Measurements from ENCODE around the gene NSUN2.
A peak's percentile ranks its signal among the peaks of the same experiment; 100 is the strongest.

The NSUN2 gene

DNA sequence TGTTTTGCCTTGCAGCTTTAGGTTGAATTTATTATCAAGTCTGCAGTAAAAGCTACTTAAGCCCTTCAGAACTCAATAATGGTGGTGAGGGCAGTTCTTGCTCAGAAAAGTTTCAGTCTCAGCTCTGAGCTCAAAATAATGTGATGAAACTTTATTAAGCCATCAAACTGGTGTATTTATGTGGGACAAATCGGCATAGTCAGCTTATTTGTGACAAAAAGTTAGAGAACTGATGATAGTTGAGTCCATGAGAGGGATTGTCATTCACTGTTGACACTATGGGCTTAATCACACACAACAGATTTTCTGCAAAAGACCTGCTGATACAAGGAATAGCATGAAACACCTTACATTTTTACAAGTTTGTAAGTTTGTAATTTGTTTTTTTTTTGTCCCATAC, 9.8 kb upstream of the NSUN2 start:
- no peak for DNase-seq

DNA sequence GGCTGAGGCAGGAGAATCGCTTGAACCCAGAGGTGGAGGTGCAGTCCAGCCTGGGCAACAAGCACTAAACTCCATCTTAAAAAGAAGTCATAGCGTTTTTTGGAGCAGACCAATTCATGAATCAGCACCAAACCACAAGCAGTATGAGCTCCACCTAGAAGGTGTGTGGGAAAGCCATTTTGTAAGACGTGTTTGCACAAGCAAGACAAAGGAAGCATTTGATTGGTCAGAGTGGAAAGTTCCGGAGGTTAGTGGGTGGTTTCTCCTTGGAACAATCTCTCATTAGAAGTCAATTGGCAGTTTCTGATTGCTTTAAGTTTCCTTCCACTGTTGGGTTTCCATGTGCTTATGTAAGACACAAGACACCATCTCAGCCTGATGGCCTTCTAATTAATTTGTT, 5.4 kb upstream of the NSUN2 start:
- no peak for DNase-seq

DNA sequence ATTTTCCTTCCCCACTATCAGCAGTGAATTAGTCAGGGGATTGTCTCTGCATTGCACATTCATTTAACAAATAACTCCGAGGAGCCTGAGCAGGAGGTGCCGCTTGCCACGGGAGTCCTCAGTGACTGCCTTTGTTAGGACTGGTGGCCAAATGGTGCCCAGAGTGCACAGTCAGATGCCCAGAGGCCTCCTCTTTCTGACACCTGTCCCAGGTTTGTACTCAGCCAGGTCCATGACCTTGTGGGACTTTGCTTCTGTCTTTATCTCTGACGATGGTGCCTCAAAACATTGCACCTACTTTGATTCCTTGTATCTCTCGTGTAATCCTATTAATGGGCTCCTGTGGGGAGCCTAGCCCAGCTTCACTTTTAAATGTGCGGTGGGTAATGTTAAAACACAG, 4.7 kb upstream of the NSUN2 start:
- DNase-seq = no peak

DNA sequence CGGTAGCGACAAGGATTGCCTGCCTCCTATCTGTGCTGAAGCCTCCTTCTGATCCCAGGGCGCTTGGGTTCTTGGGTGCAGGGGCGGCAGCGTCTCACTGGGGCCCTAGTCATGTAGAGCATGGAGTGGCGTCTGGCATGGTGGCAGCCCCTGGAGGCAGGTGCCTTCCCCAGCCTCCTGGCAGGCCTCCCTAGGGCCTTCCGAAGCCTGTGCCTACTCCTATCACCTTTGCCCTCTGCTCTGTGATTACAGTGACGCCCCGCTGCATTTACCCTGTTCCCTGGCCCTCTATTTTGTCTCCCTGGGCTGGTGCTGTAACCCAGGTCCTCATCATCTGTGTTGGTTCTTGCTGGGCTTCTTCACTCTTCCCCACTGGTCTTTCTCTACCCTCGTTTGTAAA, 4.2 kb upstream of the NSUN2 start:
- DNase-seq = no peak

DNA sequence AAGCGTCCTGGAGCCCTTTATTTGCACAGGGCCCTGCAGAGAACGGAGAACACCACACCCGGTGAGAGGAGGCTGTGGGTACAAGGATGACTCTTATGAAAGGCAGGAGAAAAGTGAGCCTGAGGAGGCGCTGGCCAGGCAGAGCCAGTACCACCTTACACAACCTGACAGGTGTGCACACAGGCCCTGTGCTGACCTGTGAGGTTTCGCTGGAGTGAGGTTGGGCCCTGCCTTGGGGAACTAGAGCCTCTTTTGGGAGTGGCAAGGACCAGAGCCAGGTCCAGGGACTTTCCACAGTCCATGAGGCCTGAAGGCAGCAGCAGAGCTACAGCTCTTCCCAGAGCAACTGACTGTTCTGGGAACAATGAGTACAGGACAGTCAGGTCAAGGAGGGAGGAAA, 3.4 kb upstream of the NSUN2 start:
- no peak for DNase-seq

DNA sequence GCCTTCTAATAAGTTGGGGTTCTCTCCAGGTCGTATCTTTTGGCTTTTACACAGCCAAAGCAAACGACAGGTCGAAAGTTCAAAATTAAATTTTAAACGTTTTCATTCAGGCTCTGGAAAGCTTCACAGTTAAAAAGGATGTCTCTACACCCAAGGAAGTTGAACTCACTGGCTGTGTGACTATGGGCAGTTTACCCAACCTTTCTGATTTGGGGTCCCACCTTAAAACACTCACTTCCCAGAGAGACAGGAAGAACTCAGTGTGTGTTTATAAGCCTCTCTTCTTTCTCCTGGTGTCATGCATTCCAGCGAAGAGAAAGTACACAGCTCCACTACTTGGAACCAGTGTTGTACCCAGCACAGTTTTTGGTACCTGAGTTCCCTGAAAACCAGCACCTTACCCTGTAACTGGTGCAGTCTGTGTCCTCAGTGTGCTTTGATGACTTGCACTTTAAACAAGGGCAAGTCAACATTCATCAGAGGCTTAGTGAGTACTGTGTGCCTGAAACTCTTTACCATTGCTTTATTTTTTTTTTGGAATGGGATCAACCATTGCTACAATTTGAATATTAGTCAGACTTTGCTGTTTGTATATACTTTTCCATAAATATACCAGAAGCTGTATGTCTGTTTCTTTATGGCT, 2.1 kb upstream of the NSUN2 start:
- DNase-seq = no peak

DNA sequence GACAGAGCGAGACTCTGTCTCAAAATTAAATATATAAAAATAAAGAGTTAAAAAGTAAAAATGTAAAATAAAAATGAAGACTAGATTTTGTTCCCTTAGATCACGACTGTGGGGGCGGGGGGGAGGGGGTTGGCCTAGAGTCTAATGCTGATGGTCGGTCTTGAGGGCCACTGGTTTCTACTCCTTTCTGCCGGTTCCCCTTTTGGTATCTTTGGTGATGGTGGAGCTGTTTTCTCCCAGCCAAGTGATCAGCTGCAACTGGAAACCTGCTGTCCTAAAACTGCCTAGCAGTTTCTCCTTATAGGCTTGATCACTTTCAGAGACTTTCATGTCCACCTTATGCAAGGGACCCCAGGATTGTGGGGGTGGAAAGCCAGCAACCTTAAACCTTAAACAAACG, 1.5 kb upstream of the NSUN2 start:
- DNase-seq = peak; percentile 22

DNA sequence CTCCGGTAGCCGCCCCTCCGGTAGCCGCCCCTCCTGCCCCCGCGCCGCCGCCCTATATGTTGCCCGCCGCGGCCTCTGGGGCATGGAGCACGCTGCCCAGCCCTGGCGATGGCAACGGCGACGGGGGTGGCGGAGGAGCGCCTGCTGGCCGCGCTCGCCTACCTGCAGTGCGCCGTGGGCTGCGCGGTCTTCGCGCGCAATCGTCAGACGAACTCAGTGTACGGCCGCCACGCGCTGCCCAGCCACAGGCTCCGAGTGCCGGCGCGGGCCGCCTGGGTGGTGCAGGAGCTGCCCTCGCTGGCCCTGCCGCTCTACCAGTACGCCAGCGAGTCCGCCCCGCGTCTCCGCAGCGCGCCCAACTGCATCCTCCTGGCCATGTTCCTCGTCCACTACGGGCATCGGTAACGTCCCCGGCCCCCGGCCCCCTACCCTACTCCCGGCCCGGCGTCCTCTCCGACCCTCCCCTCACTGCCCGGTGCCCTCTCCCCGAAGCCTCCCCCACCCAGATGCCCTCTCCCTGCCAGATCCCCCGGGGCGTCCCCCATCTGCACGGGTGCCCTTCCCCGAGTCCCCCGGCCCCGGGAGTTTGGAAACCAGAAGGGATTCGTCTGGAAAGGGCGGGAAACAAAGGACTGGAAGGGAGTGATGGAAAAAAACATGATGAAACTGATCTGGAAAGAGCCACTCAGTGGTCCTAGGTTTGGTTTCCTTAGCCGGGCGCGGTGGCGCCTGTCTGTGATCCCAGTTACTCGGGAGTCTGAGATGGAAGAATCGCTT, 813 bp upstream of the NSUN2 start:
- DNase-seq = peak; percentile 92

DNA sequence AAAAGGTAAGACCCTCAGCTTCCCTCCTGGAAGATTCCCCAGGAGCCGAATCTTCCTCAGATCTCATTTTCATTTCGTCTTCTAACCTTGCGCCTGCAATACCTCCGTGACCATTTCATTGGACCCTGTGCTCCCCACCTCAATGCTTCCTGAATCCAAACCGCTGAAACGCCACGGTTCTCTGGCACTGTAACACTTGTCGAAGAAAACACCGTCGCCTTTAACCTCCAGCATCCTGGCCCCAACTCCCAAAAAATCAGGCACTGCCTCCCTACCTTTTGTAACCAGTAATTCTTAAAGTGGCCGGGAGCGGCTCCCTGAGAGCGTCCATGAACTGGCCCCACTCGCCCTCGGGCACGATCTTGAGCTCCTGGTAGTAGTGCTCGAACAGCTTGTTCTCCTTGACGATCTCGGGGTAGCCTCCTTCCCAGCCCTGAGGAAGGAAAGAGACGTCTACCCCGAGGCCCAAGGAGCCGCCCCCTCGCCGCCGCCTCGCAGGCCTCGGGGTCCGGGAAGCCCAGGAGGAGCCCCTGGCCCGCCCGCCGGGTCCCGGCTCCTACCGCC, 438 bp downstream of the NSUN2 start:
- peak; percentile 66 for DNase-seq

DNA sequence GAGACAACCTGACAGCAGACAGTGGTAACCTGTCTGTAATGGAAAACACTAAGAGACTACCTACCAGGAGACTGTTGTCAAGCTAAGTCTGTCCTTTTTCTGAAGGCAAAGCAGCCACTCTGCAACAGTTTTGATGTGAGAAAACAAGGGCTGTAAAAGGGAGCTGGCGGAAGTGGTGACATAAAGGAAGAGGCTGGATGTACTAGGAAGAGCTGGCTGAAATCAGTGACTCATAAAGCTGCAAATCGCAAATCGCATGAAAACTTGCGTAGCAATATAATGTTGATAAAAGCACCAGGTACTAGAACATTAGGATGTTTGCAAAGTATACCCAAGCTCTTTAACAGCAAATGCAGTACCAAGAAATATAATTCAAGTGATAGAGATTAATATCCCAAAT, 1.4 kb downstream of the NSUN2 start:
- DNase-seq = no peak

DNA sequence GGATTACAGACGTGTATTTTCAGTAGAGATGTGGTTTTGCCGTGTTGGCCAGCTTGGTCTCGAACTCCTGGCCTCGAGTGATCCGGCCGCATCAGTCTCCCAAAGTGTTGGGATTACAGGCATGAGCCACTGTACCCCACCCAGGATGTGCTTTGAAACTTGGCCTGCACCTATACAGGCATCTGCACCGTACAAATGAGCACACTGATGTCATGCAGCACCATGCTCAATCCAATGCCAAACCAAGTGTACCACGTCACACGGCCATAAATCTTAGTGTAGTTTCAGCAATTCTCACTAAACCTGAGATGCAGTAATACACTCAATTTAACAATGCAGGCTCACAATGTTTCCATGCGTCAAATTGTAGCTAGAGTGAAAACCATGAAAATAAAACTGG, 6.3 kb downstream of the NSUN2 start:
- DNase-seq = no peak

DNA sequence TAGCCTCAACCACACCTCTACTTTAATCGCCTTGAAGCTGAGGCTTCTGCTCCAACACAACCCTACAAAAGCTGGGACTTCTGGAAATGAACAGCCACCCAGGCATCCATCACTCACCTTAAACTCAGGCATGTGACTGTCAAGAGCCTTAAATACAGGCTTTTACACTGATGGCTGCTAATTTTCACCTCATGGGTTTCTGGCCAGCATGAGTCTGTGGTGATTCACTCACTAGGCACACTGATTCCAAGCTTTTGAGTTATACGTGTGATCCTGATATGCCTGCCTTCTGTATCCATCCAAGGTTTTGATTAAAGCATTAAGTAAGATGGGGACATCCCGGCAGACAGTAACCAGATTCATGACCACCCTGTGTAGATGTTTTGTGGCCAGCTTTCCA, 8.9 kb downstream of the NSUN2 start:
- DNase-seq = no peak

DNA sequence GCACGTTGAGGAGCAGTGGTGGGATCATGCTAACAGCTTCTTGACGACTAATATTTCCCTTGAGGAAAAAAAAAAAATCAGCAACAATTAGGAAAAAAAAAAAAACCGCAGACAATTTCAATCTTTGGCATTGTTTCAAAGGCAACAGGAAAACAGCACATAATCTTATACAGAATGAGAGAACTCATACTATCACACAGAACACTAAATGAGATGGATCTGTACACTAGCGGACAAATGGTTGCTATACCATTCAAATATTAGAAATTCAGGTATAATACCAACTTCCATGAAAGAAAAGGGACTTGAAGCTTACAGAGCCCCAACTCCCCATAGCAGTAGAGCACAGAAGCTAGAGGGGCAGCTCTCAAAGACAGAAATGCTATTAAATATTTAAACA, 9.6 kb downstream of the NSUN2 start:
- DNase-seq = no peak

DNA sequence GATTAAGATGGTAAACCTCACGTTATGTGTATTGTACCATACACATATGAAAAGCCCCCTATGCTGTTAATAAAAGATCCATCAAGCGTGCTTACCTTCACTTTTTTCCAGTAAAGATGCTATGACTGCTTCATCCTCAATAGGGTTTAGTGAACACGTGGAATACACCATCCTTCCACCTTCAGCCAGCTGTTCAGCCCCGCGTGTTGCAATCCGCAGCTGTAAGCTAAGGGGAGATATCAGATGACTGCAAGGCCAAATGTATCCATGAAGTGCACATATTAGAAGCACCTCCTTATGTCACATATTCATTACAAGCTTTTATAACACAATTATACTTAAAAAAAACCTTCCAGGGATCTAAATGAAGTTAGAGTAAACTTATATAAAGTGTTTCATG, 16.2 kb downstream of the NSUN2 start:
- DNase-seq = no peak

DNA sequence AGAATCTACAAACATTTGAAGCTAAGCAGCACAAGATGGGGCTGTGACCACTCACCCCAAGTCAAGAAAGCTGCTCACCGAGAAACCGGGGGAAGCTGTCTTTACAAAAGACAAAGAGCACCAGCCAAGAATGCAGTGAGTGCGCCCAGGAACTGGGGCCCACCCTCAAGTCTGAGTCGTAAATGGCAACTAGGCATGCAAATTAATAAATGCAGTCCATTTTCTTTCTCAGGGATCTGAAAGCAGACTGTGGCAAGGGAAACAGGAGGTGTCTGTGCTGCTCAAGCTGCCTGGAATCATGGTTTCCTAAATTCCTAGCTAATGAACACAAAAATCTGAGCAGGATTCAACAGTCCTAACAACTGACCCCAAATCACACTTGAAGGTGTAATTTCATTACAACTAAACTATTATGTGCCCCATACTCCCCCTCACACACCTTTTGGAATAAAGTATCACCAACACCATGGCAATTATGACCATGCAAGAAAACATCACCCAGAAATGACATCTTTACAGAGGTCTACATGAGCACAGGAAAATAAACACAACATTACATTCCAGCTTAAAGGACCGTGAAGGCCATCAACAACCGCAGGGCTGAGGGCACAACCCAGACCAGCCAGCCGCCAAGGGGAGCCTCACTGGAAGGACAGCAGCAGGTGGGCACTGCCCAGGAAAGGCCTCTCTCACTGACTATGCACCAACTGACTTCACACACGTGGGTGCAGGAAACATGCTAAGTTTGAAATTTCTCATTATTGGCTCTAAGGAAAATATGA, 17.6 kb downstream of the NSUN2 start:
- no peak for DNase-seq

DNA sequence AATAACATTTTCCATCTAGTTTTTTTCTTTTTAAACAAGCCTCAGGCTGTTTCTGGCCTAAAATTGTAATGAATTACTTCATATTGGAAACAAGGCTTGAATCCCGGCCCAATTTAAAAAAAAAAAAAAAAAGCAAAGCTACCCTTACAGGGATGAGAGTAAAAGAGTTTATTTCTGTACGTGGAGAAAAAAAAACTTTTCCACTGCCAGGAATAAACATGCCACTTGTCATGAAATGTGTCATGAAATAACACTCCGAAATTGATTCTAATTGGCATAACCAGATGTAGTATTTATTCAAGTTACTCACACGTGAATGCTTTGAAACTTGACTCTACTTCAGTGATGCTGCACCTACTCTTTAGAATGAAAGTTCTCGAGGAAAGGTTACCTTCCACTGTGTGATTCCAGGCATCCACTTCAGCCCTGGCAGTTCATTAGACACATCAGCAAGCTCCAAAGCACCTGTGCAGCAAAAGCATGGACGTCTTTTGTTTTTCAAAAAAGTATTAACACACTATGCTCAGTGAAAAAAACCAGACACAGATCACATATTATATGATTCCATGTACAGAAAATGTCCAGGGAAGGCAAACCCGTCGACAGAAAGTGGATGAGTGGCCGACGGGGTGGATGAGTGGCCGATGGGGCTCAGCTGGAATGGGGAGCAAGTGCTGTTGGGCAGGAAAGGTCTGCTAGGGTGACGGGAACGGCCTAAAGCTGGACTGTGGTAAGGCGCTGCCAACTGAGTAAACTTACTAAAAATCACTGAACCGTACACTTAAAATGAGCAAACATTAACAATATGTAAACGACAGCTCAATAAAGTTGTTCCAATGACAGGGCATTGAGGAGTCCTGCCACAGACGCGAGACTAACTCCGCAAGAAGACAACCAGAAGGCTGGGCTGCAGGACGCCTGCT, 21.2 kb downstream of the NSUN2 start:
- DNase-seq = peak; percentile 41

DNA sequence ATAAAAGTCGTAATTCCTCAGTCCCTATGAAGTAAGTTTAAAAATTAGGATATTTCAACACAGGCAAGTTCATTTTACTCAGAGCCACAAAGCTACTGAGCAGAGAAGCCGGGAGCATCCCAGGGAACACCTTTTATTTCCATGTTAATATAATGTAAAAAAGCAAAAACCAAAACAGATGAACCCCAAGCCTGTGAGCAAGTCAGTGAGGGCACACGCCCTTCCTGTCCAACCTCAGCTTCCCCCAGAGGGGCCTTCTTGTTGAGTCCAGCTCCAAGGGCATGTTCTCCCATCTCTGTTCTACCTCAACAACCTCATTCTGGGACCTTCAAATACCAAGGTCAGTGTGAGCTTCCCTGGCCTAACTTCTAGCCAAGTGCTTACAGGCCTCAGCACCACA, 24.8 kb downstream of the NSUN2 start:
- DNase-seq = no peak

DNA sequence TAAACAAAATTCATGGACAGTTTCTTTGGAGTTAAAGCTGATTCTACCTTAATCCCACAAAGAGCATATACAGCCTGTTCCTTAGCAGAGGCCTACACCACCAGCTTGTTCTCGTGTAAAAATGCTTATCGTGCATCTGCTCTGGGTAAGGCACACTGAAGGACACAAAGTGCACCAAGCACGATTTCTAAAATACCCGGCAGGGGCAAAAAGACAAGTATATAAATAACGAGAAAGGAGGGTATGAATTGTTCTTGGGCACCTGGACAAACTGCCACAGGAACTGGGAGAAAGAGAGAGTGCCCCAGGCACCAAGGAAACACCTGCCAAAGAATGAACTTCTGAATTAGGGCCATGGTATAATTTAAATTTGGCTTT, 25.3 kb downstream of the NSUN2 start:
- DNase-seq = no peak

DNA sequence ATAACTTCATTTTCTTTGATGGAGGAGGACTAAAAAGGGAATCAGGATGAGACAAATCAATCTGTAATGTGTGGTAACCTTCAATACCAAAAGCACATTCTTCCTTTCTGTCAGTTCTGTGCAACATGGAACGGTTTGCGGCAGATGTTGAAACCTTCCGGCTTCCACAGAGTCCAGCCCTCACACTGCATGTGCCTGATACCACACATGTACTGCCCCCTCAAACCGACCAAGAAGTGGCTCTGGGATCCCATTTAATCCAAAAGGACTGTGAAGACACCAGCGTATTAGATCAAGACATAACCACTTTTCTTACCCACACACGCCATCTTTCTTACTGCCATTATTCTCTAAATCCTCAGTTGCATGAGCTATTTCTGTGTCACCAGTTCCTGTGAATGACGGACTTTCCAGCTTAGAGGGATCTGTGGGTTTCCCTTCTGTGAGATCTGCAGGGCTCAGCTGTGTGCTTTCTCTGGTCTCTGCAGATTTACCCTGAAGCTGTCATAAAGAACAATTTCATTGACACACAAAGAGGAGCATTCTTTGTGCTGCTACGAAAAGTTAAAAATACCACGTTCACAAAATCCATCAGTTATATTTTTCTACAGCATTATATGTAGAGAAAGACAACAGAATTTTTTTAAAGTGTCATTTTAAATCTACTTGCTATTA, 25.8 kb downstream of the NSUN2 start:
- no peak for DNase-seq

DNA sequence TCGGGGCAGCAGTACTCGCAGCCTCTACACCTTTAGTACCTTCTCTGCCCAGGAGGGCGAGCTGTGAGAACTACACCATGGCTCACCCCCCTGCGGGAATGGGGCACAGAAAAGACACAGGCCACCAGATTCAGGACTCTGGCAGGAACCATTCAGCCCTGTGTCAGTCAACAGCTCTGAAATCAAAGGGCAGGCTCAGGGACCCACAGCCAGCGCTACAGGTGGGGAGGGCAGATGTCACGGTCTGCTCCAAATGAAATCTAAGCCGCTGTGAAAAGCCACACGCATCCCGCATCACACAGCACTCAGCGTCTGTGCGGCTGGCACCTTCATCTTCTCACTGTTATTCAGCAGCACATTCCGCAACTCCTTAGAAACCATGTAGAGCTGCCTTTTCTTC, 27.9 kb downstream of the NSUN2 start:
- no peak for DNase-seq

DNA sequence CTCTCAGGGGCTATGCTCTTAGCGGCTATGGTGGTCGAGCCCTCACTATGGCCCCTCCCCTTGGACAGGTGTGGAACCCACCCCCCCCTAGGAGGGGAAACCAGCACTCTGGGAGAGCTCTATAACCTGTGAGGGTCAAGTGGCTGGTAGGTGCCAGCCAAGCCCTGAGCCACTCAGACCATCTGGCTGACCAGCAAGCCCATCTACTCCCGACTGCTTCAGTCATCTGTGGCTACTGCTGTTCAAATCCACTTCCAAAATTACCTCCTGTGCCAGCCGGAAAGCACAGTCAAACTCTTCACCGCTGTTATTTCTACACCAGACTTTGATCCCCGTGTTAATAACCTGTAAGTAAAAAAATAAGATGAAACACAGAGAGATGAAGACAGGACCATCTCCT, 28.5 kb downstream of the NSUN2 start:
- no peak for DNase-seq

DNA sequence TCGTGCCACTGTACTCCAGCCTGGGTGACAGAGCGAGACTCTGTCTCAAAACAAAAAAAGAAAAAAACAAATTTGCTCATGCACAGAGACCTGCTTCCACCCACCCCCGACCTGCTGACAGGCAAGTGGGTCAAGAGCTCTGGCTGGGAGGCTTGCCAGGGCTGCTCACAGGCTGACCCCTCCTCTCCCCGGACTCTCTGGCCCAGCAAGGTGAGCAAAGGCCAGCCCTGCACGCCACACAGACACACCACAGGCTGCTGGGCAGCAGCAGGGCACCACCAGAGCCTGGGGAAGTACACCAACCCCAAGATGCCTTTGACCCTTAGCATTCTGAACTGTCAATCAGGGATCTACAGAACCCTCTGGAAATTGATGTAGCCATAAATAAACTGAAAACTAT, 29.2 kb downstream of the NSUN2 start:
- DNase-seq = no peak
